WTC11 (cell line): ENCODE data around the gene SH3TC1. TPM values are rescaled to one million over a fixed set of nuclear protein-coding genes. Genes with fewer than 3 reads are reported as not detected.

ENCODE experiments used
- ATAC-seq: fragments of 200-7000 bp; cut with Tn5 transposase; 2 replicates; pipeline ENCODE4 v1.10.0; 2021; ENCODE audit warnings: mild to moderate bottlenecking, moderate library complexity
- CTCF ChIA-PET: fragments of 300-600 bp; sonication (Branson Sonifier 250); formaldehyde crosslinking; loops from one replicate; lab custom pipeline; 2021; ENCODE audit warnings: antibody characterized with exemption; lab: Charles Lee
- POLR2A ChIA-PET: fragments of 350-600 bp; sonication (Branson Sonifier 250); formaldehyde crosslinking; loops from one replicate; lab custom pipeline; 2021; ENCODE audit warnings: antibody characterized with exemption; lab: Charles Lee
- DNase-seq: peaks from one replicate; pipeline ENCODE4 v3.0.0; 2021; ENCODE audit warnings: low spot score
- H3K27ac Mint-ChIP-seq: 2 replicates; pipeline ENCODE4 v1.8.0; 2021; ENCODE audit warnings: mixed read lengths
- H3K27me3 Mint-ChIP-seq: 2 replicates; pipeline ENCODE4 v1.8.0; 2021; ENCODE audit warnings: low read depth, mild to moderate bottlenecking, moderate library complexity, mixed read lengths
- H3K36me3 Mint-ChIP-seq: 2 replicates; pipeline ENCODE4 v1.8.0; 2021; ENCODE audit warnings: mixed read lengths
- H3K4me1 Mint-ChIP-seq: 2 replicates; pipeline ENCODE4 v1.8.0; 2022; ENCODE audit warnings: mixed read lengths
- H3K4me3 Mint-ChIP-seq: 2 replicates; pipeline ENCODE4 v1.8.0; 2021; ENCODE audit warnings: mild to moderate bottlenecking, moderate library complexity, mixed read lengths
- H3K9me3 Mint-ChIP-seq: 2 replicates; pipeline ENCODE4 v1.8.0; 2021; ENCODE audit warnings: mixed read lengths
- AR ChIP-seq: fragments of 250-450 bp; sonication (Bioruptor Pico); IDR thresholded peaks from 2 replicates; pipeline ENCODE4 v1.9.0; 2021; ENCODE audit warnings: mild to moderate bottlenecking
- ATF3 ChIP-seq: sonication (generic); formaldehyde crosslinking; conservative IDR thresholded peaks from 2 replicates; pipeline ENCODE4 v1.8.1; 2022; ENCODE audit warnings: mild to moderate bottlenecking, missing genetic modification reagents
- CTCF ChIP-seq: fragments of 200-600 bp; IDR thresholded peaks from 2 replicates; pipeline ENCODE4 v1.8.0; 2022; ENCODE audit warnings: antibody characterized with exemption
- E2F5 ChIP-seq: sonication (generic); formaldehyde crosslinking; IDR thresholded peaks from 2 replicates; pipeline ENCODE4 v1.8.1; 2022; ENCODE audit warnings: mild to moderate bottlenecking, moderate library complexity, missing genetic modification reagents
- FOXK1 ChIP-seq: sonication (generic); formaldehyde crosslinking; IDR thresholded peaks from 2 replicates; pipeline ENCODE4 v1.8.0; 2022; ENCODE audit warnings: mild to moderate bottlenecking, moderate library complexity, missing genetic modification reagents
- FOXP4 ChIP-seq: sonication (generic); formaldehyde crosslinking; IDR thresholded peaks from 2 replicates; pipeline ENCODE4 v1.8.0; 2022; ENCODE audit warnings: mild to moderate bottlenecking, missing genetic modification reagents
- IRF1 ChIP-seq: sonication (generic); formaldehyde crosslinking; IDR thresholded peaks from 2 replicates; pipeline ENCODE4 v1.8.0; 2023; ENCODE audit warnings: missing genetic modification reagents
- NR1H2 ChIP-seq: sonication (generic); formaldehyde crosslinking; IDR thresholded peaks from 2 replicates; pipeline ENCODE4 v1.9.0; 2021; ENCODE audit warnings: mild to moderate bottlenecking, moderate library complexity, missing genetic modification reagents
- NR3C1 ChIP-seq: sonication (generic); formaldehyde crosslinking; conservative IDR thresholded peaks from 2 replicates; pipeline ENCODE4 v1.8.1; 2023; ENCODE audit warnings: low read depth, mild to moderate bottlenecking, missing genetic modification reagents
- PRRX2 ChIP-seq: fragments of 250-450 bp; sonication (Bioruptor Pico); IDR thresholded peaks from 2 replicates; pipeline ENCODE4 v1.8.0; 2021; ENCODE audit warnings: mild to moderate bottlenecking
- RELA ChIP-seq: sonication (generic); formaldehyde crosslinking; IDR thresholded peaks from 2 replicates; pipeline ENCODE4 v1.8.1; 2022; ENCODE audit warnings: missing genetic modification reagents, mild to moderate bottlenecking, borderline replicate concordance
- TP53 ChIP-seq: sonication (generic); formaldehyde crosslinking; IDR thresholded peaks from 2 replicates; pipeline ENCODE4 v1.8.1; 2023; ENCODE audit warnings: mild to moderate bottlenecking, missing genetic modification reagents
- USF1 ChIP-seq: sonication (generic); formaldehyde crosslinking; IDR thresholded peaks from 2 replicates; pipeline ENCODE4 v1.8.0; 2022; ENCODE audit warnings: mild to moderate bottlenecking, missing genetic modification reagents
- ZNF138 ChIP-seq: sonication (generic); formaldehyde crosslinking; conservative IDR thresholded peaks from 2 replicates; pipeline ENCODE4 v1.8.1; 2022; ENCODE audit warnings: mild to moderate bottlenecking, moderate library complexity, missing genetic modification reagents
- ZNF232 ChIP-seq: sonication (generic); formaldehyde crosslinking; IDR thresholded peaks from 2 replicates; pipeline ENCODE4 v1.8.0; 2022; ENCODE audit warnings: mild to moderate bottlenecking, missing genetic modification reagents
- ZNF416 ChIP-seq: fragments of 250-450 bp; sonication (Bioruptor Pico); IDR thresholded peaks from 2 replicates; pipeline ENCODE4 v1.9.0; 2021; ENCODE audit warnings: mild to moderate bottlenecking, inconsistent platforms
- ZNF423 ChIP-seq: fragments of 250-450 bp; sonication (Bioruptor Pico); IDR thresholded peaks from 2 replicates; pipeline ENCODE4 v2.1.2; 2022; ENCODE audit warnings: mild to moderate bottlenecking, moderate library complexity
- total RNA-seq: library from RNA; stranded (reverse); gene quantifications from 3 replicates; pipeline ENCODE4 v1.2.3, GENCODE V29; 2021

SH3TC1 gene
- total RNA-seq, 1 experiment from 2014 or later, result 0.42 TPM

GRCh38 chr4:8163026-8163425 is 36.1 kb upstream of the SH3TC1 start:
- CTCF ChIA-PET, result interaction anchor here (2.3 kb wide), 1 partner anchor 14 kb away, joined by 9 read pairs; no protein-coding TSS in a partner anchor
- Mint-ChIP-seq H3K27me3 (peaks cover 22% of the 10 kb centered on the region), H3K27ac (no peak overlapping the region), H3K4me1 (peaks cover 7% of the 10 kb centered on the region), H3K4me3 (no peak overlapping the region), H3K9me3 (peaks cover 20% of the 10 kb centered on the region), H3K36me3 (no peaks in the 10 kb centered on the region)
- TF ChIP-seq TP53 (CRISPR knock-in tag) (no peak), ZNF423 (CRISPR knock-in tag) (no peak), E2F5 (CRISPR knock-in tag) (no peak), FOXP4 (CRISPR knock-in tag) (no peak), PRRX2 (CRISPR knock-in tag) (no peak), ZNF416 (CRISPR knock-in tag) (no peak), NR3C1 (CRISPR knock-in tag) (no peak), NR1H2 (CRISPR knock-in tag) (no peak), FOXK1 (no peak), ATF3 (CRISPR knock-in tag) (no peak), ZNF232 (CRISPR knock-in tag) (no peak), IRF1 (CRISPR knock-in tag) (no peak), USF1 (no peak), AR (CRISPR knock-in tag) (no peak), CTCF (no peak), RELA (CRISPR knock-in tag) (no peak), ZNF138 (no peak)
- POLR2A ChIA-PET, result no interaction called here
- no peak for DNase-seq
- no peak for ATAC-seq
